Neural cell (in vitro differentiated cells): ENCODE results near the gene RPAP2. TPM values are rescaled to one million over a fixed set of nuclear protein-coding genes. Genes with fewer than 3 reads are reported as not detected.

ENCODE experiments used
- H2AFZ ChIP-seq: fragments of 200-600, 300-800 bp; sonication (generic), shearing (Covaris generic); 2 replicates; pipeline ENCODE4 v1.6.0; 2014; ENCODE audit warnings: low read depth, mild to moderate bottlenecking, antibody characterized with exemption, low read length, moderate library complexity
- H3F3A ChIP-seq: fragments of 200-600 bp; shearing (Covaris generic); 2 replicates; pipeline ENCODE4 v1.6.1; 2016; ENCODE audit warnings: mild to moderate bottlenecking, moderate library complexity, mixed read lengths, antibody characterized with exemption, low read length; ENCODE audit not compliant: insufficient read depth, poor library complexity, severe bottlenecking
- H3K27ac ChIP-seq: fragments of 200-600, 300-800 bp; sonication (generic), shearing (Covaris generic); 2 replicates; pipeline ENCODE4 v1.5.1; 2014; ENCODE audit warnings: mild to moderate bottlenecking, low read length, moderate library complexity
- H3K27me3 ChIP-seq: fragments of 300-800, 200-600 bp; sonication (generic), shearing (Covaris generic); 2 replicates; pipeline ENCODE4 v1.6.0; 2014; ENCODE audit warnings: mild to moderate bottlenecking, low read depth, low read length, moderate library complexity; ENCODE audit not compliant: insufficient read depth
- H3K36me3 ChIP-seq: fragments of 300-800, 200-600 bp; sonication (generic), shearing (Covaris generic); 2 replicates; pipeline ENCODE4 v1.5.1; 2014; ENCODE audit warnings: mild to moderate bottlenecking, antibody characterized with exemption, low read length, moderate library complexity; ENCODE audit not compliant: insufficient read depth
- H3K4me2 ChIP-seq: fragments of 300-800, 200-600 bp; sonication (generic), shearing (Covaris generic); 2 replicates; pipeline ENCODE4 v1.6.0; 2014; ENCODE audit warnings: mild to moderate bottlenecking, low read length
- H3K4me3 ChIP-seq: fragments of 300-800, 200-600 bp; sonication (generic), shearing (Covaris generic); 2 replicates; pipeline ENCODE4 v1.5.1; 2014; ENCODE audit warnings: mild to moderate bottlenecking, low read length, moderate library complexity
- H3K79me2 ChIP-seq: fragments of 200-600 bp; shearing (Covaris generic); replicated peaks from 2 replicates; pipeline ENCODE4 v1.6.0; 2014; ENCODE audit warnings: mild to moderate bottlenecking, low read length, moderate library complexity; ENCODE audit not compliant: insufficient read depth
- H3K9ac ChIP-seq: fragments of 300-800, 200-600 bp; sonication (generic), shearing (Covaris generic); 2 replicates; pipeline ENCODE4 v1.6.1; 2016; ENCODE audit warnings: mild to moderate bottlenecking, low read length, mixed read lengths
- H3K9me2 ChIP-seq: fragments of 200-600 bp; shearing (Covaris generic); 2 replicates; pipeline ENCODE4 v1.6.1; 2016; ENCODE audit warnings: mild to moderate bottlenecking, low read length, mixed read lengths; ENCODE audit not compliant: insufficient read depth
- H3K9me3 ChIP-seq: fragments of 200-600, 300-800 bp; sonication (generic), shearing (Covaris generic); 2 replicates; pipeline ENCODE4 v1.6.1; 2016; ENCODE audit warnings: mild to moderate bottlenecking, mixed run types, low read length, moderate library complexity, mixed read lengths
- H4K20me1 ChIP-seq: fragments of 200-600 bp; shearing (Covaris generic); 2 replicates; pipeline ENCODE4 v1.6.1; 2016; ENCODE audit warnings: mild to moderate bottlenecking, mixed run types; ENCODE audit not compliant: insufficient read depth
- CTCF ChIP-seq: fragments of 450-650 bp; IDR thresholded peaks from 2 replicates; pipeline ENCODE4 v1.5.1; 2014; ENCODE audit warnings: antibody characterized with exemption, mild to moderate bottlenecking, moderate library complexity; ENCODE audit not compliant: poor library complexity, severe bottlenecking
- EP300 ChIP-seq: fragments of 450-650 bp; conservative IDR thresholded peaks from 2 replicates; pipeline ENCODE4 v1.6.1; 2014; ENCODE audit warnings: antibody characterized with exemption, mild to moderate bottlenecking, moderate library complexity; ENCODE audit not compliant: poor library complexity, severe bottlenecking
- EZH2 ChIP-seq: fragments of 200-600, 300-800 bp; shearing (Covaris generic), sonication (generic); IDR thresholded peaks from 2 replicates; pipeline ENCODE4 v1.6.1; 2014; ENCODE audit warnings: antibody characterized with exemption, low read length, borderline replicate concordance, mild to moderate bottlenecking; ENCODE audit not compliant: insufficient read depth, poor library complexity, severe bottlenecking
- MXI1 ChIP-seq: fragments of 450-650 bp; conservative IDR thresholded peaks from 2 replicates; pipeline ENCODE4 v1.6.1; 2014; ENCODE audit warnings: antibody characterized with exemption, mild to moderate bottlenecking; ENCODE audit not compliant: poor library complexity, severe bottlenecking
- POLR2AphosphoS5 ChIP-seq: IDR thresholded peaks from 2 replicates; pipeline ENCODE4 v1.6.1; 2012
- RAD21 ChIP-seq: fragments of 450-650 bp; conservative IDR thresholded peaks from 2 replicates; pipeline ENCODE4 v1.6.1; 2014; ENCODE audit warnings: antibody characterized with exemption, mild to moderate bottlenecking, moderate library complexity
- REST ChIP-seq: IDR thresholded peaks from 2 replicates; pipeline ENCODE4 v1.6.1; 2012; ENCODE audit warnings: borderline replicate concordance
- SMC3 ChIP-seq: fragments of 450-650 bp; conservative IDR thresholded peaks from 2 replicates; pipeline ENCODE4 v1.6.1; 2014; ENCODE audit warnings: antibody characterized with exemption, mild to moderate bottlenecking, moderate library complexity; ENCODE audit not compliant: poor library complexity
- TAF1 ChIP-seq: IDR thresholded peaks from 2 replicates; pipeline ENCODE4 v1.6.1; 2012; ENCODE audit warnings: low read depth
- polyA plus RNA-seq: library from polyadenylated mRNA; depleted of rRNA; stranded (reverse); fragments of >200 nt; gene quantifications from 2 replicates; pipeline ENCODE4 v1.2.3, GENCODE V29; 2014

The RPAP2 gene
- polyA plus RNA-seq, 1 donor from 2014 or later, result 9.3 TPM

- Histone ChIP-seq H3K79me2 (no peaks in the 10 kb centered on the region), H3K4me3 (no peak overlapping the region), H3K9ac (no peak overlapping the region), H3K27ac (no peak overlapping the region), H2AFZ (no peak overlapping the region), H4K20me1 (no peaks in the 10 kb centered on the region), H3K9me2 (no peaks in the 10 kb centered on the region), H3K4me2 (no peak overlapping the region), H3K9me3 (no peaks in the 10 kb centered on the region), H3K36me3 (no peaks in the 10 kb centered on the region), H3K27me3 (no peaks in the 10 kb centered on the region), H3F3A (no peaks in the 10 kb centered on the region)
- no peak for TF ChIP-seq REST
- TF ChIP-seq POLR2AphosphoS5, result no peak
- TF ChIP-seq MXI1, result no peak
- TF ChIP-seq CTCF, result no peak
- no peak for TF ChIP-seq RAD21
- no peak for TF ChIP-seq TAF1
- TF ChIP-seq EZH2, result no peak
- no peak for TF ChIP-seq EP300
- no peak for TF ChIP-seq SMC3
Measured at GRCh38 chr1:92409946-92410549, 111.2 kb downstream of the RPAP2 start.

GRCh38 chr1:92410706-92411105 lies 111.8 kb downstream of the RPAP2 start:
- Histone ChIP-seq H3K9me3 (no peaks in the 10 kb centered on the region), H3F3A (no peaks in the 10 kb centered on the region), H3K27ac (no peak overlapping the region), H4K20me1 (no peaks in the 10 kb centered on the region), H3K27me3 (no peaks in the 10 kb centered on the region), H3K36me3 (no peaks in the 10 kb centered on the region), H3K4me3 (no peak overlapping the region), H3K4me2 (no peak overlapping the region), H2AFZ (no peak overlapping the region), H3K9me2 (no peaks in the 10 kb centered on the region), H3K9ac (no peak overlapping the region), H3K79me2 (no peaks in the 10 kb centered on the region)
- TF ChIP-seq REST (no peak), RAD21 (no peak), EZH2 (no peak), TAF1 (no peak), POLR2AphosphoS5 (no peak), SMC3 (no peak), EP300 (no peak), MXI1 (no peak), CTCF (no peak)
